Osteoblast (primary cell): ENCODE measurements around the gene IL1RL2. TPM values are rescaled to one million over a fixed set of nuclear protein-coding genes. Genes with fewer than 3 reads are reported as not detected.

Experiments used
- DNase-seq: peaks from one replicate; pipeline ENCODE4 v3.0.0; 2011; ENCODE audit warnings: low spot score, mixed read lengths; ENCODE audit not compliant: insufficient read length; ENCODE audit errors: missing footprints
- H2AFZ ChIP-seq: 2 replicates; pipeline ENCODE4 v1.6.0; 2011; ENCODE audit warnings: mild to moderate bottlenecking, low read length
- H3K27ac ChIP-seq: 2 replicates; pipeline ENCODE4 v1.5.1; 2011; ENCODE audit warnings: mild to moderate bottlenecking, low read depth, low read length, moderate library complexity
- H3K27me3 ChIP-seq: 2 replicates; pipeline ENCODE4 v1.6.0; 2012; ENCODE audit warnings: mild to moderate bottlenecking, control low read depth, inconsistent platforms, low read length, moderate library complexity; ENCODE audit not compliant: insufficient read depth
- H3K36me3 ChIP-seq: 2 replicates; pipeline ENCODE4 v1.5.1; 2011; ENCODE audit warnings: mild to moderate bottlenecking, low read length, control low read depth, moderate library complexity; ENCODE audit not compliant: insufficient read depth
- H3K4me1 ChIP-seq: 2 replicates; pipeline ENCODE4 v1.5.1; 2011; ENCODE audit warnings: mild to moderate bottlenecking, low read length, control low read depth, moderate library complexity; ENCODE audit not compliant: insufficient read depth
- H3K4me2 ChIP-seq: 2 replicates; pipeline ENCODE4 v1.6.0; 2011; ENCODE audit warnings: mild to moderate bottlenecking, low read length; ENCODE audit not compliant: insufficient read depth
- H3K4me3 ChIP-seq: fragments of 200-600 bp; sonication (generic); 3 replicates; pipeline ENCODE4 v1.5.1; 2012; ENCODE audit warnings: mild to moderate bottlenecking, low read length, inconsistent platforms; ENCODE audit not compliant: insufficient read depth
- H3K79me2 ChIP-seq: 2 replicates; pipeline ENCODE4 v1.6.0; 2012; ENCODE audit warnings: mild to moderate bottlenecking, low read length, control low read depth, inconsistent platforms; ENCODE audit not compliant: insufficient read depth
- H3K9me3 ChIP-seq: 2 replicates; pipeline ENCODE4 v1.5.1; 2011; ENCODE audit warnings: low read depth, low read length, control low read depth
- H4K20me1 ChIP-seq: 2 replicates; pipeline ENCODE4 v1.6.0; 2012; ENCODE audit warnings: mild to moderate bottlenecking, low read length, control low read depth; ENCODE audit not compliant: insufficient read depth
- CTCF ChIP-seq: IDR thresholded peaks from 2 replicates; pipeline ENCODE4 v1.5.1; 2011; ENCODE audit warnings: mild to moderate bottlenecking, low read depth, low read length, moderate library complexity; ENCODE audit errors: extremely low read depth
- total RNA-seq: library from RNA; depleted of rRNA; stranded (reverse); fragments of >200 nt; gene quantifications from 2 replicates; pipeline ENCODE4 v1.2.3, GENCODE V29; 2012

The IL1RL2 gene
- total RNA-seq, 1 donor: 0.72 TPM

- H3K9me3 ChIP-seq: no peaks in the 10 kb centered on the region
- H3K4me1 ChIP-seq: peaks cover 15% of the 10 kb centered on the region
- no peaks in the 10 kb centered on the region for H3K79me2 ChIP-seq
- H3K27ac ChIP-seq: no peak overlapping the region
- TF ChIP-seq CTCF: no peak
- H3K4me3 ChIP-seq: no peak overlapping the region
- no peaks in the 10 kb centered on the region for H4K20me1 ChIP-seq
- H3K27me3 ChIP-seq: peaks cover 15% of the 10 kb centered on the region
- H2AFZ ChIP-seq: no peak overlapping the region
- H3K4me2 ChIP-seq: no peak overlapping the region
- DNase-seq: no peak
- no peaks in the 10 kb centered on the region for H3K36me3 ChIP-seq
Measured at GRCh38 chr2:102261467-102262135, 74.8 kb downstream of the IL1RL2 start.

GRCh38 chr2:102262216-102263129 is 75.7 kb downstream of the IL1RL2 start:
- no peaks in the 10 kb centered on the region for H3K36me3 ChIP-seq
- peaks cover 20% of the 10 kb centered on the region for H3K27me3 ChIP-seq
- H3K79me2 ChIP-seq: no peaks in the 10 kb centered on the region
- H3K4me1 ChIP-seq: peaks cover 15% of the 10 kb centered on the region
- no peak overlapping the region for H2AFZ ChIP-seq
- no peak overlapping the region for H3K4me3 ChIP-seq
- no peak for DNase-seq
- H3K9me3 ChIP-seq: no peaks in the 10 kb centered on the region
- H3K4me2 ChIP-seq: no peak overlapping the region
- H3K27ac ChIP-seq: no peak overlapping the region
- no peaks in the 10 kb centered on the region for H4K20me1 ChIP-seq
- TF ChIP-seq CTCF: no peak

DNA sequence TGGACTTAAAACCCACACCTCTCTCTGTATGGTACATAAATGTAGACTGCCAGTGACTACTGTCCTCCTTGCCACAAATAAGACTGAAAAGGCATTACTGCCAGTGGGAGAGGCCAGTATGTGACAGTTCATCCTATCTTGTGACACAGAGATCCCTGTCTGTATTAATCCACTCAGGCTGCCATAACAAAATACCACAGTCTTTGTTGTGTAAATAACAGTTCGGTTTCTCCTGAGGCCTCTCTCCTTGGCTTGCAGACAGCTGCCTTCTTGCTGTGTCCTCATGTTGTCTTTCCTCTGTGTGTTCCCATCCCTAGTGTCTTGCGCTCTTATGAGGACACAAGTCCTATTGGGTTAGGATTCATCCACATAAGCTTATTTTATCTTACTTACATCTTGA is 78.1 kb downstream of the IL1RL2 start:
- Histone ChIP-seq H3K4me1 (peaks cover 13% of the 10 kb centered on the region), H3K4me2 (no peak overlapping the region), H3K36me3 (no peaks in the 10 kb centered on the region), H4K20me1 (no peaks in the 10 kb centered on the region), H3K79me2 (no peaks in the 10 kb centered on the region), H3K27ac (no peak overlapping the region), H3K9me3 (no peaks in the 10 kb centered on the region), H3K27me3 (peaks cover 23% of the 10 kb centered on the region), H2AFZ (no peak overlapping the region), H3K4me3 (no peak overlapping the region)
- DNase-seq: no peak
- no peak for TF ChIP-seq CTCF

DNA sequence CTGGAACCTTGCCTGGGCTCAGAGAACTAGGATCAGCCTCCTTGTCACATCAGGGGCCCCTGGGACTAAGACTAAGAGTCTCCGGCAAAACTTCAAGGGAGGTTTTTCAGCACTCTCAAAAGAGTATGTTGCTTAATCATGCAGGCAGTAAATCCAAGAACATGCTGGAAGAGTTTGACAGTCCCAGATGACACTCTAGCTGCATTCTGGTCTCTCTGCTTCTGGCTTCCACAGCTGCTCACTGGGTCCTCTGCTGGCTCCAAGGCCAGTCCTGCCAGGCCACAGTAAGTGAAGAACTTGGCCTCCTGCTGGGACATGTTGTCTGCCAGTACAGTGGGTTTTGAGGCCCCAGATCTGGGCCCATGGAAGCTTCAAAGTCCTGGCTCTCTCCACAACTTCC is 79.4 kb downstream of the IL1RL2 start:
- no peak overlapping the region for H2AFZ ChIP-seq
- no peaks in the 10 kb centered on the region for H3K79me2 ChIP-seq

More for the DNA sequence above, 79.4 kb downstream of the IL1RL2 start:
- Histone ChIP-seq H3K27ac (no peak overlapping the region), H3K36me3 (no peaks in the 10 kb centered on the region), H3K9me3 (no peaks in the 10 kb centered on the region), H4K20me1 (no peaks in the 10 kb centered on the region), H3K4me3 (no peak overlapping the region), H3K4me1 (peaks cover 13% of the 10 kb centered on the region), H3K4me2 (no peak overlapping the region), H3K27me3 (peaks cover 29% of the 10 kb centered on the region)
- TF ChIP-seq CTCF: no peak
- DNase-seq: no peak
